ENCODE results near the gene BTBD8. TPM values are rescaled to one million over a fixed set of nuclear protein-coding genes. Genes with fewer than 3 reads are reported as not detected.
"Not testable (repeated sequence)": the region's sequence is repeated elsewhere in the genome, so short reads cannot be mapped to it uniquely, and the experiment has no call there.

The BTBD8 gene
- polyA plus RNA-seq, 1 donor from 2014 or later, result 0.93 TPM

DNA sequence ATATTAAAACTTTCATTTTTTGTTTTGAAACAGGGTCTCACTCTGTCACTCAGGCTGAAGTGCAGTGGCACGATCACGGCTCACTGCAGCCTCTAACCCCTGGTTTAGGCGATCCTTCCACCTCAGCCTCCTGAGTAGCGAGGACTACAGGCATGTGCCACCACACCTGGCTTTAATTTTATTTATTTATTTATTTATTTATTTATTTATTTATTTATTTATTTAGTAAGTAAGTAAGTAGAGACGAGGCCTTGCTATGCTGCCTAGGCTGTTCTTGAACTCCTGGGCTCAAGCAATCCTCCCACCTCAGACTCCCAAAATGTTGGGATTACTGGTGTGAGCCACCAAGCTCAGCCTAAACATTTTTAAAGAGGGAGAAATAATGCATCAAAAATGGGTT, 3.8 kb upstream of the BTBD8 start:
- Mint-ChIP-seq H3K36me3 (no peaks in the 10 kb centered on the region), H3K9me3 (no peaks in the 10 kb centered on the region), H3K4me1 (peaks cover 0 to 4% (median 3%) of the 10 kb centered on the region in 3 donors), H3K27me3 (no peaks in the 10 kb centered on the region), H3K4me3 (no peak overlapping the region), H3K27ac (no peak overlapping the region)

DNA sequence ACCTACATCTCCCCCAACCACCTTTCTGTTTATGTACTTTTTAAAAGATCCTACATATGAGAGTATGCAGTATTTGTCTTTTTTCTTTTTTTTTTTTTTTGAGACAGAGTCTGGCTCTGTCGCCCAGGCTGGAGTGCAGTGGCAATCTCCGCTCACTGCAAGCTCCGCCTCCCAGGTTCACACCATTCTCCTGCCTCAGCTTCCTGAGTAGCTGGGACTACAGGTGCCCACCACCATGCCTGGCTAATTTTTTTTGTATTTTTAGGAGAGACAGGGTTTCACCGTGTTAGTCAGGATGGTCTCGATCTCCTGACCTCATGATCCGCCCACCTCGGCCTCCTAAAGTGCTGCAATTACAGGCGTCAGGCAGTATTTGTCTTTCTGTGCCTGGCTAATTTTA, 2.1 kb upstream of the BTBD8 start:
- H3K36me3 Mint-ChIP-seq, H3K27ac Mint-ChIP-seq, H3K4me1 Mint-ChIP-seq, H3K9me3 Mint-ChIP-seq, H3K27me3 Mint-ChIP-seq: not testable (repeated sequence)
- H3K4me3 Mint-ChIP-seq, result peak overlapping the region in 1 of 4 donors; percentile 16

DNA sequence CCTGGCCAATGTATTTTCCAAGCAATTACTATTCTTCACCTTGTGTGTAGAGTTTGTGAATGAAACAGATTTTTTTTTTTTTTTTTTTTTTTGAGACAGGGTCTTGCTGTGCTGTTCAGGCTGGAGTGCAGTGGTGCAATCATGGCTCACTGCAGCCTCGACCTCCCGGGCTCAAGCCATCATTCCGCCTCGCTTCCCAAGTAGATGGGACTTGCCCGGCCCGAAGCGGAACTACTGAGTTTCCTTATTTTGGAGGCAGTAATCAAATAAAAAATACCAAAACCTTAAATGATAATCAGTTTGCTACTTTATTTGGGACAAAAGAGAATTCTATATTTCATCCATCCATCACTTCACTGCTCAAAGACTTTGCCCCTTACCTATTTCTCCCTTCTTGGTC, 704 bp upstream of the BTBD8 start:
- peaks cover 0 to 4% (median 0%) of the 10 kb centered on the region in 3 donors for H3K9me3 Mint-ChIP-seq
- no peak overlapping the region for H3K27ac Mint-ChIP-seq

GRCh38 chr1:92081031-92081430, 886 bp downstream of the BTBD8 start:
- H3K27ac Mint-ChIP-seq, result peak overlapping the region in 2 of 3 donors; percentile 0 to 94

More for the DNA sequence above, 704 bp upstream of the BTBD8 start:
- H3K36me3 Mint-ChIP-seq, result no peaks in the 10 kb centered on the region
- no peaks in the 10 kb centered on the region for H3K27me3 Mint-ChIP-seq
- H3K4me3 Mint-ChIP-seq, result peak overlapping the region in 2 of 4 donors; percentile 39 to 79
- H3K4me1 Mint-ChIP-seq, result peaks cover 0 to 4% (median 3%) of the 10 kb centered on the region in 3 donors

GRCh38 chr1:92084651-92085050, 4.5 kb downstream of the BTBD8 start:
- Mint-ChIP-seq H3K9me3 (peaks cover 0 to 14% (median 3%) of the 10 kb centered on the region in 3 donors), H3K36me3 (no peaks in the 10 kb centered on the region), H3K4me3 (peak overlapping the region in 1 of 4 donors; percentile 3), H3K4me1 (peaks cover 0 to 4% (median 1%) of the 10 kb centered on the region in 3 donors), H3K27ac (no peak overlapping the region), H3K27me3 (no peaks in the 10 kb centered on the region)

More at GRCh38 chr1:92081031-92081430, 886 bp downstream of the BTBD8 start:
- no peaks in the 10 kb centered on the region for H3K27me3 Mint-ChIP-seq
- H3K4me3 Mint-ChIP-seq, result peak overlapping the region; percentile 79 to 99 (median 96)
- peaks cover 0 to 4% (median 1%) of the 10 kb centered on the region in 3 donors for H3K4me1 Mint-ChIP-seq
- H3K9me3 Mint-ChIP-seq, result peaks cover 0 to 14% (median 3%) of the 10 kb centered on the region in 3 donors
- H3K36me3 Mint-ChIP-seq, result no peaks in the 10 kb centered on the region

DNA sequence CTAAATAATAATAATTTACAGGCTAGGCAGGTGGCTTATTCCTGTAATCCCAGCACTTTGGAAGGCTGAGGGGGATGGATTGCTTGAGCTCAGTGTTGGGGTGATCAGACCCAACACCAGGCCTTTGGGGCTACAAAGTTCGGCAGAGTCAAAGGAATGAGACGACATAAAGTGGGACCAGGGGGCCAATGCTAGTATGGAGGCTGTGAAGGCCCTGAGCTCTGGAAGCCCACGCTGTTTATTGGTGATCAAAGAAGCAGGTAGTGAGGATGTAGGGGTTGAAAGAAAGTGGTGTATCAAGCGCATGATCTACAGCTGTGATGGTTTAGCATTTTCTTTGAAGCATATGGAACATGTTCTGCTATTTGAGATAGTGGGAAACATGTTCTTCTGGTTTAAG, 5.6 kb downstream of the BTBD8 start:
- no peak overlapping the region for H3K27ac Mint-ChIP-seq
- H3K27me3 Mint-ChIP-seq, result no peaks in the 10 kb centered on the region

DNA sequence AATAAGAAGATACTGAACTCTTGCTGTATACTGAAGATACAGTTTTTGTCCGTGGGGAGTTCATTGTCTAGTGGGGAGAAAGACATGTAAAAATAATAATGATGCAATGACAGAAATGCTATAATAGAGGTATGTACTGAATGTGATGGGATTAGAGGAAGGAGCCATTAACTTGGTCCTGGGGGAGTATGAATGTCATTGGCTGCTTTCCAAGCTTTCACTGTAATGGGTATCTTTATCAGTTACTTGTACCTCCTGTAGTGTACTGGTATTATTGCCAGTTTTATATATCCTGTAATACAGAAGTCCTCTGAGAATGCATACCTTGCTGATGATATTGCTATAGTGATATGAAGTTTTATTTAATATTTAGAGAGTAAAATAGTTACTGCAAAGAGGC, 7.4 kb downstream of the BTBD8 start:
- Mint-ChIP-seq H3K9me3 (peaks cover 0 to 14% (median 3%) of the 10 kb centered on the region in 3 donors), H3K4me1 (no peaks in the 10 kb centered on the region), H3K4me3 (no peak overlapping the region), H3K27me3 (no peaks in the 10 kb centered on the region), H3K36me3 (peaks cover 2% of the 10 kb centered on the region), H3K27ac (no peak overlapping the region)

More for the DNA sequence above, 5.6 kb downstream of the BTBD8 start:
- no peaks in the 10 kb centered on the region for H3K36me3 Mint-ChIP-seq
- H3K4me3 Mint-ChIP-seq, result no peak overlapping the region
- H3K4me1 Mint-ChIP-seq, result no peaks in the 10 kb centered on the region
- peaks cover 0 to 14% (median 3%) of the 10 kb centered on the region in 3 donors for H3K9me3 Mint-ChIP-seq

DNA sequence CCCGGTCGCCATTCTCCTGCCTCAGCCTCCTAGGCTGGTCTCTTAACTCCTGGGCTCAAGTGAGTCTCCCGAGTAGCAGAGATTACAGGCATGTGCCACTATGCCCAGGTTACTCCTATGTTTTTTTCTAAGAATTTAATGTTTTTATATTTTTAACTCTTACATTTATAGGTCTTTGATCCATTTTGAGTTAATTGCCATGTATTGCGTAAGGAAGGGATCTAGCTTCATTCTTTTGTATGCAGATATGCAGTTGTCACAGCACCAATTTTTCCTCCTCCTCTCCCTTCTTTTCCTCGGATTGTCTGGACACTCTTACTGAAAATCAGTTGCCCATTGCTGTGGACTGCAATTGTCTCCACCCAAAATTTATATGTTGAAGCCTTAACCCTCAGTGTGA, 11.5 kb downstream of the BTBD8 start:
- Mint-ChIP-seq H3K4me3 (no peak overlapping the region), H3K9me3 (no peaks in the 10 kb centered on the region), H3K4me1 (no peaks in the 10 kb centered on the region), H3K36me3 (peaks cover 12% of the 10 kb centered on the region), H3K27me3 (peaks cover 1% of the 10 kb centered on the region), H3K27ac (no peak overlapping the region)

DNA sequence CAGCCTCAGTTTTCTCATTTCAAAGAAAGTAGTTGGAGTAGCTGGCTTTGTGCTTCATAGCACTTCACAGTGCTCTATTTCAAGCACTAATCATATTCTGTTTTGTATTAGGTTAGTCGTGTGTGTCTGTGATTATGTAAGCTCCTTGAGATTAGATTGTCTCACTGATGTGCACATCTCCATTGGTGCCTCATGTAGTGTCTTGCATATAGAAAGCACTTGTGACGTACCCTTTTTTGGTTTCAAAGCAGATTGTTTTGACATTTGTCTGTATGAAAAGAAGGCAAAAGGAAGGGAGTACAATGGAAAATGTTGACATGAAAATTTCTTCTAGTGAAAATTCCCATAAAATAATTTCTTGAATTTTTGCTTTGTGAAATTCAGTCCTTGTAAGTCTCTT, 13.9 kb downstream of the BTBD8 start:
- Mint-ChIP-seq H3K4me1 (no peaks in the 10 kb centered on the region), H3K27me3 (peaks cover 1% of the 10 kb centered on the region), H3K4me3 (no peak overlapping the region), H3K9me3 (no peaks in the 10 kb centered on the region), H3K27ac (no peak overlapping the region), H3K36me3 (peaks cover 12% of the 10 kb centered on the region)

DNA sequence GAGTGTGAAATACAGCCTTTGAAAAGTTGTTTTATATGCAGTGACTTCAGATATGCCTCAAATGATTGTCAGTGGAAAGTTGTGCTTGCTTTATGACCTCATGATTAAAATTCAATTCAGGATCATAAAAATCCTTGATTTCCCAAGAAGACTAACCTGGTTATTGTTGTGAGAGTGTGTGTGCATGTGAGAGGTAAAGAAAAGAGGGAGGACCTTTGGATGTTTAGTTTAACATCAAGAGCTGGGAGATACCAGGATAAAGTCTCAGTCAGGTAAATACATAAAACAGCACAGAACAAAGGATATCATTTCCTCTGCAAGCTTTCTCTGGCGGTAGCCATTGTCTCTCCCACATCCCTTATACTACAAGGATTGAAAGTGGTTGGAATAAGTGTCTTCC, 14.4 kb downstream of the BTBD8 start:
- no peak overlapping the region for H3K4me3 Mint-ChIP-seq
- H3K4me1 Mint-ChIP-seq, result no peaks in the 10 kb centered on the region
- H3K27me3 Mint-ChIP-seq, result peaks cover 1% of the 10 kb centered on the region
- H3K36me3 Mint-ChIP-seq, result peaks cover 12% of the 10 kb centered on the region
- no peak overlapping the region for H3K27ac Mint-ChIP-seq
- H3K9me3 Mint-ChIP-seq, result no peaks in the 10 kb centered on the region

DNA sequence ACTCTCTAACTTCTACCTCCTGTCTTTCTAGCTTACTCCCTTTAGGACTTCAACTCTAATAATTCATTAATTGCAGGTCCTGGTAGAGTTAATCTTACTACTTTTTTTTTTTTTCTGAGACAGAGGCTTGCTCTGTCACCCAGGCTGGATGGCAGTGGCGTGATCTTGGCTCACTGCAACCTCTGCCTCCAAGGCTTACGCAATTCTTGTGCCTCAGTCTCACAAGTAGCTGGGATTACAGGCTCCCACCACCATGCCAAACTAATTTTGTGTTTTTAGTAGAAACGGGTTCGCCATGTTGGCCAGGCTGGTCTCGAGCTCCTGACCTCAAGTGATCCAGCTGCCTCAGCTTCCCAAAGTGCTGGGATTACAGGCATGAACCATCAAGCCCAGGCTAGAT, 15.7 kb downstream of the BTBD8 start:
- no peak overlapping the region for H3K4me3 Mint-ChIP-seq
- H3K4me1 Mint-ChIP-seq, result no peaks in the 10 kb centered on the region
- no peaks in the 10 kb centered on the region for H3K9me3 Mint-ChIP-seq
- no peak overlapping the region for H3K27ac Mint-ChIP-seq
- peaks cover 12% of the 10 kb centered on the region for H3K36me3 Mint-ChIP-seq
- peaks cover 1% of the 10 kb centered on the region for H3K27me3 Mint-ChIP-seq

GRCh38 chr1:92096317-92096716, 16.2 kb downstream of the BTBD8 start:
- Mint-ChIP-seq H3K4me3 (no peak overlapping the region), H3K27ac (no peak overlapping the region)

GRCh38 chr1:92105546-92106081, 25.5 kb downstream of the BTBD8 start:
- Mint-ChIP-seq H3K4me1 (no peaks in the 10 kb centered on the region), H3K36me3 (peaks cover 5% of the 10 kb centered on the region), H3K9me3 (no peaks in the 10 kb centered on the region), H3K27ac (no peak overlapping the region), H3K27me3 (no peaks in the 10 kb centered on the region), H3K4me3 (no peak overlapping the region)

More at GRCh38 chr1:92096317-92096716, 16.2 kb downstream of the BTBD8 start:
- H3K4me1 Mint-ChIP-seq, result no peaks in the 10 kb centered on the region
- H3K9me3 Mint-ChIP-seq, result no peaks in the 10 kb centered on the region
- peaks cover 1% of the 10 kb centered on the region for H3K27me3 Mint-ChIP-seq
- H3K36me3 Mint-ChIP-seq, result peaks cover 12% of the 10 kb centered on the region

- peaks cover 5% of the 10 kb centered on the region for H3K36me3 Mint-ChIP-seq
- no peaks in the 10 kb centered on the region for H3K9me3 Mint-ChIP-seq
- no peaks in the 10 kb centered on the region for H3K27me3 Mint-ChIP-seq
- H3K4me1 Mint-ChIP-seq, result no peaks in the 10 kb centered on the region
- H3K4me3 Mint-ChIP-seq, result no peak overlapping the region
- no peak overlapping the region for H3K27ac Mint-ChIP-seq
These were observed 28.5 kb downstream of the BTBD8 start for GRCh38 chr1:92108631-92109030.

GRCh38 chr1:92117526-92117925, 37.4 kb downstream of the BTBD8 start:
- Mint-ChIP-seq H3K4me3 (no peak overlapping the region), H3K27me3 (no peaks in the 10 kb centered on the region), H3K9me3 (no peaks in the 10 kb centered on the region), H3K4me1 (peaks cover 0 to 3% (median 1%) of the 10 kb centered on the region in 3 donors), H3K27ac (no peak overlapping the region), H3K36me3 (no peaks in the 10 kb centered on the region)

DNA sequence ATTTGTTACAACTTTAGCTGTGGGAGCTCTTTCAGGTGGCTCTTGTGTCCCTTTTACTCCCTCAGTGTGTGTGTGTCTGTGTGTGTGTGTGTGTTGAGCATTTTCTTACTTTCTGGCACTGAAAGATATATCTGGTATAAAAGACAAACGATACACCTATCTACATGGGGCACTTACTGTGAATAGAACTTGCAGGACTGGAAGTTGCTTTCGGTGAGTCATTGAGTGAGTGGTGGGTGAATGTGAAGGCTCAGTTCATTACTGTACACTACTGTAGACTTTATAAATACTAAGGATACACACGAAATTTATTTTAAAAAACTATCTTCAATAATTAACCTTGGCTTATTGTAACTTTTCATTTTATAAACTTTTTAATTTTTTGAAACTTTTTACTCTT, 38.7 kb downstream of the BTBD8 start:
- no peak overlapping the region for H3K4me3 Mint-ChIP-seq
- H3K4me1 Mint-ChIP-seq, result peaks cover 0 to 3% (median 1%) of the 10 kb centered on the region in 3 donors
- H3K36me3 Mint-ChIP-seq, result no peaks in the 10 kb centered on the region
- H3K9me3 Mint-ChIP-seq, result no peaks in the 10 kb centered on the region
- no peaks in the 10 kb centered on the region for H3K27me3 Mint-ChIP-seq
- no peak overlapping the region for H3K27ac Mint-ChIP-seq

All from IgD-negative memory B cell (primary cell).